PC-3 (cell line): Measurements from ENCODE around the gene STARD3. TPM values are rescaled to one million over a fixed set of nuclear protein-coding genes. Genes with fewer than 3 reads are reported as not detected.

Source experiments
- ATAC-seq: fragments of 200-7000 bp; cut with Tn5 transposase; 2 replicates; pipeline ENCODE4 v1.9.1; 2020; ENCODE audit warnings: mild to moderate bottlenecking, moderate library complexity
- BruUV-seq: library from RNA; stranded (reverse); fragments of 400-500 nt; replicated peaks from 2 replicates; lab custom pipeline; 2021; lab: Mats Ljungman, UMichigan
- CTCF ChIA-PET: fragments of 300-600 bp; sonication (Branson Sonifier 250); formaldehyde crosslinking; loops from one replicate; lab custom pipeline; 2022; ENCODE audit warnings: antibody characterized with exemption; lab: Charles Lee
- POLR2A ChIA-PET: fragments of 300-600 bp; sonication (Branson Sonifier 250); formaldehyde crosslinking; loops from one replicate; lab custom pipeline; 2022; ENCODE audit warnings: antibody characterized with exemption; ENCODE audit not compliant: unreplicated experiment; lab: Charles Lee
- DNase-seq: peaks from one replicate; pipeline ENCODE4 v3.0.0-alpha.2; 2015
- H2AFZ ChIP-seq: fragments of 300-600 bp; sonication (generic); 2 replicates; pipeline ENCODE4 v1.6.0; 2016; ENCODE audit warnings: antibody characterized with exemption, low read length
- H3F3A ChIP-seq: fragments of 300-600 bp; sonication (generic); one replicate; pipeline ENCODE4 v1.6.0; 2017; ENCODE audit warnings: antibody characterized with exemption, low read length, control low read depth, mild to moderate bottlenecking; ENCODE audit not compliant: unreplicated experiment
- H3K27ac ChIP-seq: fragments of 300-600 bp; sonication (generic); 2 replicates; pipeline ENCODE4 v1.5.1; 2016; ENCODE audit warnings: mild to moderate bottlenecking, low read length
- H3K27me3 ChIP-seq: fragments of 300-600 bp; sonication (generic); 2 replicates; pipeline ENCODE4 v1.6.1; 2016; ENCODE audit warnings: low read length, mixed read lengths
- H3K36me3 ChIP-seq: fragments of 300-600 bp; sonication (generic); 2 replicates; pipeline ENCODE4 v1.6.1; 2016; ENCODE audit warnings: low read depth, mixed run types, low read length, mixed read lengths
- H3K4me1 ChIP-seq: fragments of 300-600 bp; sonication (generic); 2 replicates; pipeline ENCODE4 v1.5.1; 2016; ENCODE audit warnings: low read length; ENCODE audit not compliant: insufficient read depth
- H3K4me2 ChIP-seq: fragments of 300-600 bp; sonication (generic); 2 replicates; pipeline ENCODE4 v1.6.0; 2016; ENCODE audit warnings: low read length
- H3K4me3 ChIP-seq: fragments of 300-600 bp; sonication (generic); 2 replicates; pipeline ENCODE4 v1.5.1; 2016; ENCODE audit warnings: mild to moderate bottlenecking, low read length, mixed read lengths
- H3K79me2 ChIP-seq: fragments of 300-600 bp; sonication (generic); 2 replicates; pipeline ENCODE4 v1.6.1; 2017; ENCODE audit warnings: low read length, mixed read lengths
- H3K9ac ChIP-seq: fragments of 300-600 bp; sonication (generic); 2 replicates; pipeline ENCODE4 v1.6.0; 2016; ENCODE audit warnings: mild to moderate bottlenecking, low read length
- H3K9me2 ChIP-seq: fragments of 300-600 bp; sonication (generic); replicated peaks from 2 replicates; pipeline ENCODE4 v1.6.1; 2016; ENCODE audit warnings: mixed run types, low read length, mixed read lengths
- H3K9me3 ChIP-seq: fragments of 300-600 bp; sonication (generic); 2 replicates; pipeline ENCODE4 v1.6.1; 2016; ENCODE audit warnings: low read length, mixed read lengths
- H4K20me1 ChIP-seq: fragments of 300-600 bp; sonication (generic); 2 replicates; pipeline ENCODE4 v1.6.1; 2016; ENCODE audit warnings: low read length, mixed read lengths
- CTCF ChIP-seq: fragments of 300-600 bp; sonication (generic); conservative IDR thresholded peaks from 2 replicates; pipeline ENCODE4 v1.5.1; 2017; ENCODE audit warnings: antibody characterized with exemption, low read depth, mild to moderate bottlenecking, low read length
- EZH2 ChIP-seq: fragments of 300-600 bp; sonication (generic); IDR thresholded peaks from one replicate; pipeline ENCODE4 v1.6.1; 2017; ENCODE audit warnings: antibody characterized with exemption, mild to moderate bottlenecking, low read length; ENCODE audit not compliant: unreplicated experiment
- EZH2phosphoT487 ChIP-seq: fragments of 300-600 bp; sonication (generic); IDR thresholded peaks from 2 replicates; pipeline ENCODE4 v1.6.1; 2018; ENCODE audit warnings: mild to moderate bottlenecking, antibody characterized with exemption, low read length, borderline replicate concordance
- intact Hi-C: fragments of 100-400 bp; cut with micrococcal nuclease; formaldehyde crosslinking; loops from 2 replicates; pipeline ENCODE4 v1.9.0; 2023
- total RNA-seq: library from RNA; depleted of rRNA; stranded (reverse); fragments of >200 nt; gene quantifications from 2 replicates; pipeline ENCODE4 v1.2.3, GENCODE V29; 2014

Gene STARD3
- total RNA-seq, 1 experiment from 2014 or later: 30.5 TPM

GRCh38 chr17:39629898-39630297 lies 7.0 kb upstream of the STARD3 start:
- no peak overlapping the region for H3K9ac ChIP-seq
- ATAC-seq: no peak
- H3K27ac ChIP-seq: no peak overlapping the region
- TF ChIP-seq CTCF: no peak
- no peak for TF ChIP-seq EZH2
- TF ChIP-seq EZH2phosphoT487: no peak
- no peaks in the 10 kb centered on the region for H3K36me3 ChIP-seq
- H3K4me3 ChIP-seq: no peak overlapping the region
- no peaks in the 10 kb centered on the region for H3F3A ChIP-seq
- no peaks in the 10 kb centered on the region for H3K9me3 ChIP-seq
- peaks cover 13% of the 10 kb centered on the region for H3K27me3 ChIP-seq
- no peaks in the 10 kb centered on the region for H3K9me2 ChIP-seq
- no peaks in the 10 kb centered on the region for H4K20me1 ChIP-seq
- H3K79me2 ChIP-seq: no peaks in the 10 kb centered on the region
- DNase-seq: no peak
- POLR2A ChIA-PET: no interaction called here
- no peak overlapping the region for H3K4me2 ChIP-seq
- H3K4me1 ChIP-seq: peaks cover 18% of the 10 kb centered on the region
- CTCF ChIA-PET: no interaction called here
- intact Hi-C loops: no loop called here
- H2AFZ ChIP-seq: no peak overlapping the region
- no TSS peak for BruUV-seq

GRCh38 chr17:39631403-39631802 lies 5.5 kb upstream of the STARD3 start:
- POLR2A ChIA-PET: no interaction called here
- Histone ChIP-seq H3F3A (no peaks in the 10 kb centered on the region), H3K9ac (peak overlapping the region; percentile 27; the same call in 1 of the 2 replicates), H4K20me1 (no peaks in the 10 kb centered on the region), H3K27me3 (peaks cover 13% of the 10 kb centered on the region), H3K4me1 (peaks cover 20% of the 10 kb centered on the region), H3K9me2 (no peaks in the 10 kb centered on the region), H3K27ac (peak overlapping the region; percentile 71), H3K9me3 (no peaks in the 10 kb centered on the region), H3K36me3 (no peaks in the 10 kb centered on the region), H2AFZ (peak overlapping the region; percentile 26; the same call in 1 of the 2 replicates), H3K79me2 (0 out of 2 replicates have a peak, but pooled peaks cover under 1% of the 10 kb centered on the region), H3K4me3 (no peak overlapping the region), H3K4me2 (peak overlapping the region; percentile 35)
- CTCF ChIA-PET: interaction anchor here (0.6 to 1.5 kb wide), 2 partner anchors 8 to 121 kb away, joined by 3 to 8 read pairs; no protein-coding TSS in a partner anchor
- intact Hi-C loops: no loop called here
- DNase-seq: peak; percentile 78
- no TSS peak for BruUV-seq
- ATAC-seq: peak; percentile 57
- no peak for TF ChIP-seq EZH2phosphoT487
- no peak for TF ChIP-seq EZH2
- no peak for TF ChIP-seq CTCF

GRCh38 chr17:39632153-39632941 lies 4.6 kb upstream of the STARD3 start:
- no peaks in the 10 kb centered on the region for H4K20me1 ChIP-seq
- peak; percentile 22 for DNase-seq
- H3K9ac ChIP-seq: peak overlapping the region; percentile 27; the same call in 1 of the 2 replicates
- peaks cover 4% of the 10 kb centered on the region for H3K27me3 ChIP-seq
- H3F3A ChIP-seq: no peaks in the 10 kb centered on the region
- peak overlapping the region; percentile 35 for H3K4me2 ChIP-seq
- no peak for TF ChIP-seq EZH2
- no peak for TF ChIP-seq EZH2phosphoT487
- no peak for TF ChIP-seq CTCF
- ChIA-PET POLR2A (interaction anchor here (0.5 kb wide), 1 partner anchor 752 kb away, joined by 3 read pairs; no protein-coding TSS in a partner anchor), CTCF (interaction anchor here (0.6 to 1.5 kb wide), 3 partner anchors 9 to 120 kb away, joined by 3 to 8 read pairs (median 6); no protein-coding TSS in a partner anchor)
- no peaks in the 10 kb centered on the region for H3K36me3 ChIP-seq
- peak; percentile 3; the same call in 1 of the 2 replicates for ATAC-seq
- H3K9me2 ChIP-seq: no peaks in the 10 kb centered on the region
- BruUV-seq: no TSS peak
- peaks cover 4% of the 10 kb centered on the region for H3K79me2 ChIP-seq
- peak overlapping the region; percentile 71 for H3K27ac ChIP-seq
- no peaks in the 10 kb centered on the region for H3K9me3 ChIP-seq
- peaks cover 24% of the 10 kb centered on the region for H3K4me1 ChIP-seq
- no peak overlapping the region for H2AFZ ChIP-seq
- no peak overlapping the region for H3K4me3 ChIP-seq
- intact Hi-C loops: no loop called here
